Loucy (cell line): ENCODE measurements around the gene STK40.

Experiments used
- H2AFZ ChIP-seq: fragments of 200-600 bp; sonication (generic); 2 replicates; pipeline ENCODE4 v1.6.0; 2016; ENCODE audit warnings: antibody characterized with exemption, mild to moderate bottlenecking, low read length, moderate library complexity
- H3F3A ChIP-seq: fragments of 200-600 bp; 2 replicates; pipeline ENCODE4 v1.6.0; 2016; ENCODE audit warnings: antibody characterized with exemption, low read depth, mild to moderate bottlenecking
- H3K27me3 ChIP-seq: fragments of 200-600 bp; sonication (generic); 2 replicates; pipeline ENCODE4 v1.6.1; 2014; ENCODE audit warnings: low read length, mild to moderate bottlenecking; ENCODE audit not compliant: insufficient read depth, poor library complexity, severe bottlenecking
- H3K36me3 ChIP-seq: fragments of 200-600 bp; sonication (generic); 2 replicates; pipeline ENCODE4 v1.6.1; 2016; ENCODE audit warnings: low read length; ENCODE audit not compliant: insufficient read depth
- H3K4me1 ChIP-seq: fragments of 200-600 bp; sonication (generic); 2 replicates; pipeline ENCODE4 v1.5.1; 2014; ENCODE audit warnings: low read length, mild to moderate bottlenecking; ENCODE audit not compliant: insufficient read depth, poor library complexity, severe bottlenecking
- H3K4me2 ChIP-seq: fragments of 200-600 bp; sonication (generic); 2 replicates; pipeline ENCODE4 v1.6.0; 2014; ENCODE audit warnings: antibody characterized with exemption, low read length, low read depth, mild to moderate bottlenecking; ENCODE audit not compliant: poor library complexity, severe bottlenecking
- H3K4me3 ChIP-seq: fragments of 200-600 bp; sonication (generic); 2 replicates; pipeline ENCODE4 v1.5.1; 2014; ENCODE audit warnings: low read length, mild to moderate bottlenecking, mixed read lengths; ENCODE audit not compliant: poor library complexity, severe bottlenecking
- H3K79me2 ChIP-seq: fragments of 200-600 bp; sonication (generic); 2 replicates; pipeline ENCODE4 v1.6.1; 2014; ENCODE audit warnings: low read length; ENCODE audit not compliant: insufficient read depth
- H3K9ac ChIP-seq: fragments of 200-600 bp; sonication (generic); 2 replicates; pipeline ENCODE4 v1.6.0; 2014; ENCODE audit warnings: mild to moderate bottlenecking, low read depth, low read length, moderate library complexity; ENCODE audit not compliant: poor library complexity, severe bottlenecking
- H3K9me2 ChIP-seq: fragments of 200-600 bp; sonication (generic); replicated peaks from 2 replicates; pipeline ENCODE4 v1.6.1; 2016; ENCODE audit warnings: low read depth, low read length, mixed read lengths
- H3K9me3 ChIP-seq: fragments of 200-600 bp; sonication (generic); 2 replicates; pipeline ENCODE4 v1.6.1; 2014; ENCODE audit warnings: mild to moderate bottlenecking, antibody characterized with exemption, low read length, low read depth; ENCODE audit not compliant: insufficient read depth
- H4K20me1 ChIP-seq: fragments of 200-600 bp; sonication (generic); 2 replicates; pipeline ENCODE4 v1.6.0; 2014; ENCODE audit warnings: antibody characterized with exemption, low read length, mild to moderate bottlenecking; ENCODE audit not compliant: insufficient read depth, poor library complexity, severe bottlenecking
- EZH2phosphoT487 ChIP-seq: fragments of 200-600 bp; IDR thresholded peaks from 2 replicates; pipeline ENCODE4 v1.6.1; 2018; ENCODE audit warnings: antibody characterized with exemption, mild to moderate bottlenecking, moderate library complexity, borderline replicate concordance
- TF ChIP-seq, protein P1 (sequence below): fragments of 200-600 bp; sonication (generic); conservative IDR thresholded peaks from 2 replicates; pipeline ENCODE4 v1.5.1; 2014; ENCODE audit warnings: mild to moderate bottlenecking, antibody characterized with exemption, low read length

Gene STK40

DNA sequence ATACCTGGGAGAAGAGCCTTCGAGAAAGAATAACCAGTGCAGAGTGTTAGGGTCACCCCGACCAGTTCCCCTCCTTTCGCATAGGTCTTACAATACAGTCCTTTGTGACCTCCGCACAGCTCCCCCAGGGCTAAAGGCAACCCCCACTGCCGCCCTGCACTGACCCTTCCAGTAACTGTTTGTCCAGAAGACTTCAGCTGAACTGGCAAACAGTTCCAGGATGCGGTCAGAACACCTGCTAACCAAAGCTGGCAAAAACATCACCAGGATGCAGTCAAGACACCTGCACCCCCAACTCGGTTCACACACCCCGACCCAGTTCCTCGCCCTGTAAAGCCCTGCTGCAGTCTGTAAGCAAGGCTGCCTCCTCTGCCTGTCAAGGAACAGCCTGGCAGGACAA lies 55.9 kb downstream of the STK40 start:
- Histone ChIP-seq H3F3A (no peaks in the 10 kb centered on the region), H3K9ac (no peak overlapping the region), H3K79me2 (no peaks in the 10 kb centered on the region), H3K4me1 (peaks cover 18% of the 10 kb centered on the region), H2AFZ (no peak overlapping the region), H3K9me3 (no peaks in the 10 kb centered on the region), H3K4me3 (no peak overlapping the region), H3K9me2 (no peaks in the 10 kb centered on the region), H3K4me2 (no peak overlapping the region), H3K36me3 (no peaks in the 10 kb centered on the region), H4K20me1 (no peaks in the 10 kb centered on the region), H3K27me3 (no peaks in the 10 kb centered on the region)
- TF ChIP-seq EZH2phosphoT487: no peak
- TF ChIP-seq, protein P1, sequence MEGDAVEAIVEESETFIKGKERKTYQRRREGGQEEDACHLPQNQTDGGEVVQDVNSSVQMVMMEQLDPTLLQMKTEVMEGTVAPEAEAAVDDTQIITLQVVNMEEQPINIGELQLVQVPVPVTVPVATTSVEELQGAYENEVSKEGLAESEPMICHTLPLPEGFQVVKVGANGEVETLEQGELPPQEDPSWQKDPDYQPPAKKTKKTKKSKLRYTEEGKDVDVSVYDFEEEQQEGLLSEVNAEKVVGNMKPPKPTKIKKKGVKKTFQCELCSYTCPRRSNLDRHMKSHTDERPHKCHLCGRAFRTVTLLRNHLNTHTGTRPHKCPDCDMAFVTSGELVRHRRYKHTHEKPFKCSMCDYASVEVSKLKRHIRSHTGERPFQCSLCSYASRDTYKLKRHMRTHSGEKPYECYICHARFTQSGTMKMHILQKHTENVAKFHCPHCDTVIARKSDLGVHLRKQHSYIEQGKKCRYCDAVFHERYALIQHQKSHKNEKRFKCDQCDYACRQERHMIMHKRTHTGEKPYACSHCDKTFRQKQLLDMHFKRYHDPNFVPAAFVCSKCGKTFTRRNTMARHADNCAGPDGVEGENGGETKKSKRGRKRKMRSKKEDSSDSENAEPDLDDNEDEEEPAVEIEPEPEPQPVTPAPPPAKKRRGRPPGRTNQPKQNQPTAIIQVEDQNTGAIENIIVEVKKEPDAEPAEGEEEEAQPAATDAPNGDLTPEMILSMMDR: no peak

DNA sequence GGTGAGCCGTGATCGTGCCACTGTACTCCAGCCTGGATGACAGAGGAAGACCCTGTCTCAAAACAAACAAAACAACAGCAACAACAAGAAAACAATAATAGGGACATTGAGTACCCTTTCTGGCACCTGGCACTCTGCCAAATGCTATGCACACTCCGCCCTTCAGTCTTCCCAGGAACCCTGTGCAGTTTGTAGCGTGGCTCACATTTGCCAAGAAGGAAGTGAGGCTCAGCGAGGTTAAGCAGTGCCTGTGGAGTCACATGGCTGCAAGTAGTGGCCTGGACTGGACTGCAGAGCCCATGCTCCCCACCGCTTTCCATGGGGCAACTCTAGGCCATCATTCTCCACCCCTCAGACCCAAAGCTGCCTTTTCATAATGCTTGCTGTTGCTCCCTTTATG lies 57.0 kb downstream of the STK40 start:
- TF ChIP-seq, protein P1: no peak
- no peak for TF ChIP-seq EZH2phosphoT487
- no peak overlapping the region for H3K4me3 ChIP-seq
- no peaks in the 10 kb centered on the region for H3K79me2 ChIP-seq
- H3K27me3 ChIP-seq: no peaks in the 10 kb centered on the region
- H3K9ac ChIP-seq: no peak overlapping the region
- H3K9me2 ChIP-seq: no peaks in the 10 kb centered on the region
- no peaks in the 10 kb centered on the region for H4K20me1 ChIP-seq
- H3K4me1 ChIP-seq: peaks cover 29% of the 10 kb centered on the region
- no peaks in the 10 kb centered on the region for H3F3A ChIP-seq
- H2AFZ ChIP-seq: no peak overlapping the region
- H3K36me3 ChIP-seq: no peaks in the 10 kb centered on the region
- no peak overlapping the region for H3K4me2 ChIP-seq
- H3K9me3 ChIP-seq: no peaks in the 10 kb centered on the region

DNA sequence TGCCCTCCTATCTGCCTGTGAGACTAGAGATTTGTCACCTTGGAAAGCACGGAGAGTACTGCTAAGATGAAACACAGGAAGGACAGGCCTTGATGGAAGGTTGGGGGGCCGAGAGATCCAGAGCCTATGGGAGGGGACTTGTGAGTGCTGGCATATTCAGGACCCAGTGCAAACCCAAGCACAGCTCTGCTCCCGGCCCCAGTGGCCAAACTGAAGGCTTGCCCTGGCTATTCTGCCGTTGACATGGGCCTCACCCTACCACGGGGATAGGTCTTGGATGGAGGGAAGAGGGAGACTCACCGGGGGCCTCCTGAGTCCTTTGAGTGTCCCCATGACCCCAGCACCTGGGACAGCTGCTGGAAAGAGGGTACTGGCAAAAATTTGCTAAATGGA lies 57.6 kb downstream of the STK40 start:
- Histone ChIP-seq H3F3A (no peaks in the 10 kb centered on the region), H3K9me2 (no peaks in the 10 kb centered on the region), H3K4me2 (no peak overlapping the region), H4K20me1 (no peaks in the 10 kb centered on the region), H3K79me2 (no peaks in the 10 kb centered on the region), H3K9ac (no peak overlapping the region), H3K9me3 (no peaks in the 10 kb centered on the region), H3K4me1 (peaks cover 30% of the 10 kb centered on the region), H3K36me3 (no peaks in the 10 kb centered on the region), H3K4me3 (no peak overlapping the region), H3K27me3 (no peaks in the 10 kb centered on the region), H2AFZ (no peak overlapping the region)
- TF ChIP-seq, protein P1: no peak
- no peak for TF ChIP-seq EZH2phosphoT487
